HFFc6 (cell line): ENCODE data around the gene ANKLE1. TPM values are rescaled to one million over a fixed set of nuclear protein-coding genes. Genes with fewer than 3 reads are reported as not detected.

Experiments used
- DNase-seq: peaks from one replicate; pipeline ENCODE4 v3.0.0-alpha.2; 2018
- H3K27ac Mint-ChIP-seq: 2 replicates; pipeline ENCODE4 v1.8.0; 2020; ENCODE audit warnings: mild to moderate bottlenecking, mixed read lengths
- H3K27me3 Mint-ChIP-seq: 2 replicates; pipeline ENCODE4 v1.8.0; 2021; ENCODE audit warnings: mild to moderate bottlenecking, moderate library complexity, mixed read lengths; ENCODE audit not compliant: insufficient read depth
- H3K36me3 Mint-ChIP-seq: 2 replicates; pipeline ENCODE4 v1.8.0; 2021; ENCODE audit warnings: low read depth, mixed read lengths
- H3K4me1 Mint-ChIP-seq: 2 replicates; pipeline ENCODE4 v1.8.0; 2020; ENCODE audit warnings: low read depth, mixed read lengths
- H3K4me3 Mint-ChIP-seq: 2 replicates; pipeline ENCODE4 v1.8.0; 2020; ENCODE audit warnings: mild to moderate bottlenecking, moderate library complexity, mixed read lengths
- H3K9me3 Mint-ChIP-seq: 2 replicates; pipeline ENCODE4 v1.8.0; 2020; ENCODE audit warnings: mild to moderate bottlenecking, mixed read lengths
- CTCF ChIP-seq: fragments of 200-600 bp; sonication (generic); IDR thresholded peaks from 2 replicates; pipeline ENCODE4 v1.5.0; 2021; ENCODE audit warnings: antibody characterized with exemption, mild to moderate bottlenecking
- total RNA-seq, 6 experiments: library from RNA; stranded (reverse); fragmentation: NEBNext Ultra II Directional; extraction: Animal tissue kit (Norgen Biotek cat#: 25700); gene quantifications; 2 replicates in 1 of 6; 3 replicates in 5 of 6; pipeline ENCODE4 v1.2.3, GENCODE V29; 2021

The ANKLE1 gene
- total RNA-seq, 6 experiments from 2014 or later, result 0.28 to 0.57 (median 0.43) TPM

- Mint-ChIP-seq H3K36me3 (peaks cover 6% of the 10 kb centered on the region; the same call in 1 of the 2 replicates), H3K27ac (no peak overlapping the region), H3K27me3 (peaks cover 2% of the 10 kb centered on the region; the same call in 1 of the 2 replicates), H3K4me1 (peaks cover 9% of the 10 kb centered on the region), H3K9me3 (no peaks in the 10 kb centered on the region), H3K4me3 (no peak overlapping the region)
- TF ChIP-seq CTCF, result no peak
- DNase-seq, result no peak
Observed at GRCh38 chr19:17324357-17325114, 42.8 kb downstream of the ANKLE1 start.

GRCh38 chr19:17325133-17325532, 43.4 kb downstream of the ANKLE1 start:
- DNase-seq, result no peak
- H3K4me3 Mint-ChIP-seq, result no peak overlapping the region
- H3K27me3 Mint-ChIP-seq, result peaks cover 2% of the 10 kb centered on the region; the same call in 1 of the 2 replicates
- no peak overlapping the region for H3K27ac Mint-ChIP-seq
- peaks cover 9% of the 10 kb centered on the region for H3K4me1 Mint-ChIP-seq
- no peaks in the 10 kb centered on the region for H3K9me3 Mint-ChIP-seq
- peaks cover 6% of the 10 kb centered on the region; the same call in 1 of the 2 replicates for H3K36me3 Mint-ChIP-seq
- no peak for TF ChIP-seq CTCF

GRCh38 chr19:17325881-17326594, 44.3 kb downstream of the ANKLE1 start:
- no peak for TF ChIP-seq CTCF
- Mint-ChIP-seq H3K27me3 (peaks cover 5% of the 10 kb centered on the region), H3K4me1 (peaks cover 9% of the 10 kb centered on the region), H3K4me3 (no peak overlapping the region), H3K36me3 (peaks cover 6% of the 10 kb centered on the region; the same call in 1 of the 2 replicates), H3K27ac (no peak overlapping the region), H3K9me3 (no peaks in the 10 kb centered on the region)
- DNase-seq, result no peak

GRCh38 chr19:17326595-17326966, 44.9 kb downstream of the ANKLE1 start:
- Mint-ChIP-seq H3K9me3 (no peaks in the 10 kb centered on the region), H3K27ac (no peak overlapping the region), H3K27me3 (peaks cover 5% of the 10 kb centered on the region), H3K4me3 (no peak overlapping the region), H3K4me1 (peaks cover 9% of the 10 kb centered on the region), H3K36me3 (peaks cover 6% of the 10 kb centered on the region; the same call in 1 of the 2 replicates)
- DNase-seq, result no peak
- TF ChIP-seq CTCF, result no peak

- H3K9me3 Mint-ChIP-seq, result no peaks in the 10 kb centered on the region
- TF ChIP-seq CTCF, result no peak
- no peak for DNase-seq
- no peak overlapping the region for H3K4me3 Mint-ChIP-seq
- peaks cover 8% of the 10 kb centered on the region for H3K4me1 Mint-ChIP-seq
- H3K27ac Mint-ChIP-seq, result no peak overlapping the region
- H3K36me3 Mint-ChIP-seq, result peaks cover 6% of the 10 kb centered on the region; the same call in 1 of the 2 replicates
- peaks cover 4% of the 10 kb centered on the region for H3K27me3 Mint-ChIP-seq
Observed at GRCh38 chr19:17327068-17327653, 45.5 kb downstream of the ANKLE1 start.
